ENCODE data around the gene TCF7L1.
"Not testable (repeated sequence)": the region's sequence is repeated elsewhere in the genome, so short reads cannot be mapped to it uniquely, and the experiment has no call there.

- TF ChIP-seq CTCF (conservative IDR thresholded peaks at IDR 0.05; ENCODE audit: low read length); EZH2phosphoT487 (IDR thresholded peaks at IDR 0.05; ENCODE audit: borderline replicate concordance, low read depth, low read length): not testable (repeated sequence)
Observed at GRCh38 chr2:85343207-85343895, 210.2 kb downstream of the TCF7L1 start.

Measured in OCI-LY7 (cell line).